ENCODE data around the gene IL17B. TPM values are rescaled to one million over a fixed set of nuclear protein-coding genes. Genes with fewer than 3 reads are reported as not detected.

IL17B gene, protein sequence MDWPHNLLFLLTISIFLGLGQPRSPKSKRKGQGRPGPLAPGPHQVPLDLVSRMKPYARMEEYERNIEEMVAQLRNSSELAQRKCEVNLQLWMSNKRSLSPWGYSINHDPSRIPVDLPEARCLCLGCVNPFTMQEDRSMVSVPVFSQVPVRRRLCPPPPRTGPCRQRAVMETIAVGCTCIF
- 4.4 TPM for polyA plus RNA-seq (2013, experiment 1 of 2; ENCODE audit: insufficient read length)
- 3.1 TPM for polyA plus RNA-seq (2013, experiment 2 of 2; ENCODE audit: insufficient read length)

DNA sequence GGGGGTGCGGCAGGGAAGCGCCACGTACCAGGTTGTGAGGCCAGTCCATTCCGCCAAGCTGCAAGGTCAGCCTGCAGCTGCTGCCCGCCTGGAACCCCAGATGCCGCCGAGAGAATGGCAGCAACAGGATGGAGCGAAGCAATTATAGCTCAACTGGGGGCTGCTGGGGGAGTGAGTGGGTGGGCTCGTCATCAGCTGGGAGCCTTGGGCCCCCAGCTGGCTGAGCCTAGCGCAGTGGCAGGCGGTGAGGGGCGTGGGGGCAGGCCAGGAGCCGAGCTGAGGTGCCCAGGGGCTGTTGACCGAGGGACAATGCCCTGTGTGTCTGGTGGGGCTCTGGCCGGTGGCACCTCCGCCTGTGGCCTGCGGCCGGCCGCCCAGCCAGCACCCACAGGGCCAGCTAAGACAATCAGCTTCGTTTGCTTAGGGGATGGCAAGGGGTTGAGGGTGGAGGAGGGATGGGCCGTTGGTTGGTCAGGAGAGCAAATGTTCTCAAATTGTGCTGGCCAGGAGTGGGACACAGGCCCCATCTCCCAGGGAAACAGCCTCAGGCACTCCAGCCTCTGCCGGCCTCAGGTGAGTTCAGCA lies at the start of gene IL17B:
Gene IL17B (minus strand): TSS at position 116 of the 585 bp plus-strand sequence. CDS start 67 bp downstream, at position 49.
- DNase-seq: no peak

DNA sequence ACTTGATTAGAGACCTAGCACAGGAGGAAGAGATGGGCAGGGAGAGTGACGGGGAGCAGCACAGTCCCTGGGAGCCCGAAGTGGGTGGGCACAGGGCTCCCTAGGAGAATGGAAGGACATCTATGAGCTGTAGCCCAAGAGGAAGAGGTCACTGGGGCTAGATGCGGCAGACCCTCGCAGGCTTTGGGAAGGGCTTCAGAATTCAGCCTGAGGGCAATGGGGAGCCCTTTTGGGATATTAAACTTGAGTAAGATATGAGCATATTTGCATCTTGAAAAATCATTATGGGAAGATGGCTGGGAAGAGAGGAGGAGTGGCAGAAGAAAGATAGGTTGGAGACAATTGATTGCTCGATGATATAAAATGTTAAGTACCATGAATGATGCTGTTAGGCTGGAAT lies 48.9 kb upstream of the IL17B start:
- no peak for DNase-seq

DNA sequence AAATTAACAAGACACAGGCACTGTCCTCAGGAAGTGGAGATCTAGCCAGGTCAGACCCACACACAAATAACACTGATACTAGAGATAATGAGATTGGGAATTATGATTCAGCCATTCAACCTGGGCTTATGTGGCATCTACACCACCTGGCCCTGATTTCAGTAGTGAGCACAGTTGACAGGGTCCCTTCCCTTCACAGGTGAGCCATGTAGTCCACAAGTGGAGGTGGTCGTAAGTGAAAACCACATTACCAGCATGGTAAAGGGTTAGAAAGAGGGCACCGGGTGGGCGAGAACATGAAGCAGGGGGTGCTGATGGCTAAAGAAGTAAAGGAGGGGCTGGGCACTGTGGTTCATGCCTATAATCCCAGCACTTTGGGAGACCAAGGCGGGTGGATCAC lies 48.3 kb upstream of the IL17B start:
- DNase-seq: no peak

- DNase-seq: peak; percentile 60
Measured at GRCh38 chr5:149426931-149427330, 47.8 kb upstream of the IL17B start.

GRCh38 chr5:149425729-149426128 lies 46.6 kb upstream of the IL17B start:
- DNase-seq: no peak

DNA sequence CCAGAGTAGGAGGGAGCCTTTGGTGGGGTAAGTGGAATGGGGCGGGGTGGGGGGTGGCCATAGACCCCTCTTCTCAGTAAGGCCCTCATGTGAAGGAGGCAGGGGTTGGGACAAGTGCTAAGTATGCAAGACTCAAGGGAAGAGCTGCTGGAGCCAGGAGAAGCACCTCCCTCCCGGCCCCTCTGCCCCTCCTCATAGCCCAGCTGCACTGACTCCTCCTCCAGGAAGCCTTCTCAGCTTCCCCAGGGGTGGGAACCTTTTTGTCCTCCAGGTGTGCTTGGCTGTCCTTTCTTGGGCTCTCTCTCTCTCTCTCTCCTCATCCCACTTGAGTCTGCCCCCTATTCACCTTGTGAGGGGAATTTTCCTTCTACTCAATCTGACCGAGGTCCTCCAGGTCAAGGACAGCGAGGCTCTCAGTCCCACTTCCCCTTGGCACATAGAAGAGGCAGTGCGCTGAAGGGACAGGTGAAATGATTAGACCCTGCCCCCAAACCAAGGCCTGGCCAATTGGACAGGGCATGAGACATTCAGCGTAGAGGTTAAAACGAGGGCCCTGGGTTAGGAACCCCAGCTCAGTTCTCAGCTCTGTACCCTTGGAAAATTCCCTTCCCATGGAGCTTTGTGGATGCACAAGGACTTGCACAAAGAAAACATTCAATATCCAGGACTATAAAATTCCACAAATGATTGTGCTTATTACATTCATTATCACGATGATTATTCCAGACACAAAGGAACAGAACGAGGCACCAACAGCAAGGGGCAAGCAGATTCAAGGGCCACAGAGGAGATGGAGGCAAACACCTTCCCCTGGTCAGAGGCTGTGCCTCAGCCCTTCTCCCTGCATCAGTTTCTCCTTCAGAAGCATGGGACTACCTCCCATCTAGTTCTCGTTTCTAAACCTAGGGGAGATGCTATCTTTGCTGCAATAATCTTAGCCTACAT lies 45.6 kb upstream of the IL17B start:
- no peak for DNase-seq

DNA sequence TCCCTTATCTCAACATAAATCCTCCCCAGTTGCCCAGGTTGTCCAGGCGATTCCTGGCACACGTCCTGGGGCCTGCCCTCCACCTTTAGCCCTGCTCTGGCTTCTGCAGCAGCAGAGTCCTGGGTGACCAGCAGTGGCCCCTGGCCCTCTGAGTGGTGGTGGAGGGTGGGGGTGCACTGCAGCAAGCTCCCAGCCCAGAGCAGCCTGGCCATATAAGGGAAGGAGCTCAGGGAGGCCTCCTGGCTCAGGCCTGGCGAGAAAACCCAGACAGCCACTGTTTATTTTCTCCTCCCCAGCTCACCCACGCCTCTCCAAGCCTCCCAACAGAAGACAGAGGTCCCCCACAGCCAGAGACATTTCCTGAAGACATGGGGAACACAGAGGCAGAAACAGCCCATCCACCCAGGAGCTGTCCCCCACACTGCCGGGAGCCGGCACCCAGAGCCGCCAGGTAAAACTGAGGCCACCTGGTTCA lies 44.7 kb upstream of the IL17B start:
- DNase-seq: peak; percentile 55

- DNase-seq: no peak
Measured at GRCh38 chr5:149423049-149423793, 44.1 kb upstream of the IL17B start.

GRCh38 chr5:149422366-149423048 lies 43.4 kb upstream of the IL17B start:
- peak; percentile 79 for DNase-seq

- no peak for DNase-seq
Measured at GRCh38 chr5:149421834-149422233, 42.7 kb upstream of the IL17B start.

DNA sequence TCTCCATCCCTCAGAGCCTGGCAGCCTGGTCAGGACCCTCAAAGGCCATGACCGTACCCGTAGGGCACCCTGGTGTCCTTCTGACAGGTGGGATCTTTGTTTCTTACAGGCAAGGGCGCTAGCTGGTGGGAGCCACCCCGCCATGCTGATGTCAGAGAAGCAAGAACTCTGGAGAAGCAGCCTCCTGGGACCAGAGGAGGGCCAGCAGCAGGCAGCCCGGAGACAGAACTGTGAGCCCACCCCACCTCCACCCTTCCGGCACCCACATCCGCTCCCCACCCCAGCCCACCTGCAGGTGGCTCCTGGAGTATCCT lies 42.2 kb upstream of the IL17B start:
- DNase-seq: no peak

DNA sequence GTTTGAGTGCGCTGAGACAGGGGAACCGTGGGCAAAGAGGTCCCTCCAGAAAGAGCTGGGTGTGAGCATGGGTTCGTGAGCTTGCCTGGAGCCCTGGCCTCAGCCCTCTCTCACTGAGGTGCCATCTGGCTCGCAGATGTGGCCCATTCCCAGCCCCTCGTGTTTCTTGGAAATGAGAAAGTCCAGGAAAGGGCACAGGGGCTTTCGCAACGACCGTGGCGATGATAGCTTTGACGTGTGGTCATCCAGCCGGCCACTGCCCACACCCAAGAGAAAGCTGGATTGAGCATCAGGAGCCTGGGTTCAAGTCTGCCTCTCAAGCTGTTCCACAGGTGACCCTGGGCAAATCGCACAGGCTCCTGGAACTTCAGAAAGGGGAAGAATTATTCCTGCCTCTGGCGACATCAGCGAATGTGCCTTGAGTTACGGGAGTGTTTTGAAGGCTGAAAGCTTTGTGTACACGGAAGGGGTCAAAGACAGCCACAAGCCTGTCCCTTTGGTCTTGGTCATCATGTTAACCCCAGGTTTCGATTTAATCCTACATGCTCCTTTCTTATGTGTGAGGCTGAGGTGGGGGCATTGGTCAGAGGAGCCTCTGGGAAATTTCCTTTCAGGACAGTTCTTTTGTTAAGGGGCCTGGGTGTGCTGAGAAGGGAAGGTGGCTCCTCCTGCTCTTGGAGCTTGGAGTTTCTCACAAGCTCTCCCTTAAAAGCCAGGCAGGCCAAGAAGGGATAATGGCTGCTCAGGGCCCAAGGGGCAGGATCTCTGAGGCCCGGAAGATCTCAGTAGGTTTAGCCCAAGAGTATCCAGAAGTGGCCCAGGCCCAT lies 41.7 kb upstream of the IL17B start:
- DNase-seq: peak; percentile 68

DNA sequence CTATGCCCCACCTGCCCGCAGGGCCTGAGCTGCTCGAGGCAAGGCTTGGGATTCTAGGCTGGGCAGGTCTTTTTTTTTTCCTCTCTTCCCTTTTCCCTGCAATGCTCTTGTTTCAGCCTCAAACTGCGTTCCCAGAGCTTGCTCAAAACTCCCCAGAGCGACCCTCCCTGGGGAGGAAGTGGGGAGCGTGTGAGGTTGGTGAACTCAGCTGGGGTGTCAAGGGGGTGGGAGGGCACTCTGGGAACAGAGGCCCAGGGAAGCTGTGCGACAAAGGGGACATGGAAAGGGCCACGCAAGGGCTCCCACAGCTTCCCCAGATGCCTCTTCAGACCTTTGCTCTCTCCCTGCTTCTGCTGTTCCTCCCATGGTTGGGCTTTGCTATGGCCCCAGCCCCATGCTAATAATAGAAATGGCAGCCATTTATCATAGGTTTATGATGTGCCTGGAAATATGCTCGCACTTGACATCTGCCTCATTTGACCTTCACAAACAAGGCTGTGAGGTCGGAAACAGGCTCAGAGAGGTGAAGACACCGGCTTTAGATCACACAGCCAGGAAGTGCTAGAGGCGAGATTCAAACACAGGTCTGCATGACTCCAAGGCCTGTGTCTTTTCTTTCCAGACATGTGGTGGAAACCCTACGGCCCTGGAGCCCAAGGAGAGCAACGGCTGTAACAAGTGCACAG lies 40.9 kb upstream of the IL17B start:
- no peak for DNase-seq

DNA sequence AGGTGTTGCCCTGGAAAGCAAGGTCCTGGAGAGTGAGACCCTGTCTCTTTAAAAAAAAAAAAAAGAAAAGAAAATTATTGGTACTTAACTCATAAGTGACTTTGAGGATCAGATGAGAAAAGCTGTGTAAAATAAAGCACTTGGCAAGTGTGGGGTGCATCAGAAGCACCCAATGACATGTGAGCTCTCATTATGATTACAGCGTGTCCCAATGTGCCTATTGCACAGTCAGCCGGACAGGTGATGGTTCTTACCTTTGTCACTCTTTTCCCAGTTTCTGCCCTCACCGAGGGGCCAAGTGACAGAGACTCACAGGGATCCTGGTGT lies 40.4 kb upstream of the IL17B start:
- DNase-seq: no peak

GRCh38 chr5:149418910-149419531 lies 39.9 kb upstream of the IL17B start:
- DNase-seq: no peak

DNA sequence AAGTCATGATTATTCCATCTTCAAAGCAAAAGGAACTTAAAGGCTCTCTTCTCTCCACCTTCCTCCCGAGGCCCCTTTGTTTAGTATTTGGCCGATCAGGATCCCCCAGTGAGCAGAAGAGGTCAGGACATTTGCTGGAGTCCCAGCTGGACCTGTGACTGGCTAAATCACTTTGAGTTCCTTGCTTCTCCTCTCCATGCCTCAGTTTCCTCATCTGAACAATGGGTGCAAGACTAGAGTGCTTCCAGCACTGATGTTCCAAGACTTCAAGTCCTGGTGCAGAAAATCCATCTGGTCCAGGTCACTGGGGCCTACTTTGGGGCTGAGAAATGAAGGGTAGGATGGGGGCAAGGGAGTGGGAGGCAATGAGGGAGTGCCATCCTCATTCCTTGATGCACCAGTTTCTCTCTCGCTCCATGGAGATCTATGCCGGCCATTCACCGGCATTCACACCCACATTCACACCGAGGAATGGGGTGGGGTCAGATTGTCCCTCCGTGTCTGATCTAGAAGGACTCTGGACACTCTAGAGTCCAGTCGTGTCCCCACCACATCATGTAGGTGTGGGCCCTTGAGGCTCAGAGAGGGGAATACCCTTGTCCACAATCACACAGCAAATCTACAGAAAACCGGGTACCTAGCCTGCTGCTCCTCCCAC lies 38.7 kb upstream of the IL17B start:
- no peak for DNase-seq

GRCh38 chr5:149416987-149417710 lies 38.1 kb upstream of the IL17B start:
- DNase-seq: peak; percentile 73

- DNase-seq: peak; percentile 59
Measured at GRCh38 chr5:149415066-149415967, 36.2 kb upstream of the IL17B start.
